Measurements from ENCODE around the gene EIF2AK2.

EIF2AK2 gene

GRCh38 chr2:37100054-37100453, 56.7 kb downstream of the EIF2AK2 start:
- no peak for DNase-seq (ENCODE audit: low read depth)

GRCh38 chr2:37098416-37099118, 58.2 kb downstream of the EIF2AK2 start:
- no peak for DNase-seq (ENCODE audit: low read depth)

- DNase-seq (ENCODE audit: low read depth) = no peak
Measured at GRCh38 chr2:37096568-37096967, 60.2 kb downstream of the EIF2AK2 start.

- DNase-seq (ENCODE audit: low read depth) = no peak
Measured at GRCh38 chr2:37091873-37092272, 64.9 kb downstream of the EIF2AK2 start.

GRCh38 chr2:37090019-37090477, 66.7 kb downstream of the EIF2AK2 start:
- DNase-seq (ENCODE audit: low read depth) = no peak

- DNase-seq (ENCODE audit: low read depth) = no peak
Measured at GRCh38 chr2:37085731-37086147, 71.0 kb downstream of the EIF2AK2 start.

GRCh38 chr2:37084797-37085196, 72.0 kb downstream of the EIF2AK2 start:
- no peak for DNase-seq (ENCODE audit: low read depth)

- DNase-seq (ENCODE audit: low read depth) = peak; percentile 95
Measured at GRCh38 chr2:37083873-37084794, 72.6 kb downstream of the EIF2AK2 start, which contains the start of the genes GPATCH11 and HEATR5B. Gene GPATCH11 (plus strand): TSS chr2:37084518. CDS start chr2:37088382, 3,864 bp downstream. Gene HEATR5B (minus strand): TSS chr2:37084372. CDS start chr2:37083414, 958 bp downstream.

- DNase-seq (ENCODE audit: low read depth) = no peak
Measured at GRCh38 chr2:37080689-37081088, 76.1 kb downstream of the EIF2AK2 start.

- no peak for DNase-seq (ENCODE audit: low read depth)
Measured at GRCh38 chr2:37080266-37080665, 76.5 kb downstream of the EIF2AK2 start.

- no peak for DNase-seq (ENCODE audit: low read depth)
Measured at GRCh38 chr2:37070931-37071330, 85.8 kb downstream of the EIF2AK2 start.

- no peak for DNase-seq (ENCODE audit: low read depth)
Measured at GRCh38 chr2:37068686-37069085, 88.1 kb downstream of the EIF2AK2 start.

GRCh38 chr2:37061776-37062175, 95.0 kb downstream of the EIF2AK2 start:
- no peak for DNase-seq (ENCODE audit: low read depth)

- no peak for DNase-seq (ENCODE audit: low read depth)
Measured at GRCh38 chr2:37061013-37061711, 95.6 kb downstream of the EIF2AK2 start.

GRCh38 chr2:37060446-37060845, 96.3 kb downstream of the EIF2AK2 start:
- DNase-seq (ENCODE audit: low read depth) = no peak

GRCh38 chr2:37059841-37060240, 96.9 kb downstream of the EIF2AK2 start:
- no peak for DNase-seq (ENCODE audit: low read depth)

GRCh38 chr2:37052600-37053332, 104.0 kb downstream of the EIF2AK2 start:
- no peak for DNase-seq (ENCODE audit: low read depth)
